Measurements from ENCODE around the gene MAP3K12. TPM values are rescaled to one million over a fixed set of nuclear protein-coding genes. Genes with fewer than 3 reads are reported as not detected.

Gene MAP3K12
- total and polyA plus RNA-seq, 2 of the 13 experiments (the other 11 are each of a cell fraction or from before 2014, with no cell fraction given): 0.20 to 1.1 TPM

GRCh38 chr12:53452159-53453077 is 46.8 kb downstream of the MAP3K12 start (continued):
- 0 out of 2 replicates have a peak, but pooled peaks have one; percentile 13 for TF ChIP-seq NR0B2 (CRISPR knock-in tag; IDR thresholded peaks at IDR 0.05)
- 0 out of 2 replicates have a peak, but pooled peaks have one; percentile 17 for TF ChIP-seq FOXO1 (CRISPR knock-in tag; IDR thresholded peaks at IDR 0.05)
- no peak for TF ChIP-seq PHF21A (CRISPR knock-in tag; IDR thresholded peaks at IDR 0.05)
- TF ChIP-seq RBFOX2 (IDR thresholded peaks at IDR 0.05; ENCODE audit: low read depth, low read length): peak; percentile 95
- TF ChIP-seq GATAD2A (CRISPR knock-in tag; IDR thresholded peaks at IDR 0.05): no peak
- no peak for TF ChIP-seq MZF1 (CRISPR knock-in tag; IDR thresholded peaks at IDR 0.05; ENCODE audit: borderline replicate concordance)
- TF ChIP-seq NFE2 (CRISPR knock-in tag; IDR thresholded peaks at IDR 0.05): no peak
- TF ChIP-seq ZBTB3 (CRISPR knock-in tag; IDR thresholded peaks at IDR 0.05; ENCODE audit: borderline replicate concordance, low read depth): no peak
- no peak for TF ChIP-seq PLRG1 (conservative IDR thresholded peaks at IDR 0.05)
- peak; percentile 71; the same call in 1 of the 2 replicates for TF ChIP-seq KDM5A (IDR thresholded peaks at IDR 0.05; ENCODE audit: borderline replicate concordance, low read length)
- peak; percentile 29; the same call in 1 of the 2 replicates for TF ChIP-seq HOXA5 (CRISPR knock-in tag; IDR thresholded peaks at IDR 0.05)
- TF ChIP-seq SRF (IDR thresholded peaks at IDR 0.05; ENCODE audit: low read depth, low read length): no peak
- no peak for TF ChIP-seq ZFP41 (CRISPR knock-in tag; IDR thresholded peaks at IDR 0.05; ENCODE audit: borderline replicate concordance)
- 0 out of 2 replicates have a peak, but pooled peaks have one; percentile 17 for TF ChIP-seq SAFB2 (CRISPR knock-in tag; IDR thresholded peaks at IDR 0.05; ENCODE audit: borderline replicate concordance, low read depth)
- TF ChIP-seq RORA (CRISPR knock-in tag; IDR thresholded peaks at IDR 0.05): no peak
- TF ChIP-seq HHEX (CRISPR knock-in tag; IDR thresholded peaks at IDR 0.05): no peak
- no peak for TF ChIP-seq ZNF724P (CRISPR knock-in tag; IDR thresholded peaks at IDR 0.05; ENCODE audit: borderline replicate concordance)
- TF ChIP-seq MYC (CRISPR knock-in tag; IDR thresholded peaks at IDR 0.05; ENCODE audit: borderline replicate concordance): peak; percentile 54; the same call in 1 of the 2 replicates
- peak; percentile 86 for TF ChIP-seq ZNF687 (CRISPR knock-in tag; IDR thresholded peaks at IDR 0.05)
- TF ChIP-seq RELA (CRISPR knock-in tag; IDR thresholded peaks at IDR 0.05): no peak
- TF ChIP-seq PITX1 (CRISPR knock-in tag; IDR thresholded peaks at IDR 0.05): peak; percentile 65; the same call in 1 of the 2 replicates
- peak; percentile 94; the same call in 1 of the 2 replicates for TF ChIP-seq AHR (CRISPR knock-in tag; IDR thresholded peaks at IDR 0.05)
- peak; percentile 41; the same call in 1 of the 2 replicates for TF ChIP-seq ZNF441 (CRISPR knock-in tag; IDR thresholded peaks at IDR 0.05; ENCODE audit: borderline replicate concordance)
- TF ChIP-seq ZNF691 (CRISPR knock-in tag; IDR thresholded peaks at IDR 0.05; ENCODE audit: borderline replicate concordance, low read depth): no peak
- peak; percentile 71 for TF ChIP-seq MAX (IDR thresholded peaks at IDR 0.05)

All from HepG2 (cell line).